Measurements from ENCODE around the gene ADAM12.

DNA sequence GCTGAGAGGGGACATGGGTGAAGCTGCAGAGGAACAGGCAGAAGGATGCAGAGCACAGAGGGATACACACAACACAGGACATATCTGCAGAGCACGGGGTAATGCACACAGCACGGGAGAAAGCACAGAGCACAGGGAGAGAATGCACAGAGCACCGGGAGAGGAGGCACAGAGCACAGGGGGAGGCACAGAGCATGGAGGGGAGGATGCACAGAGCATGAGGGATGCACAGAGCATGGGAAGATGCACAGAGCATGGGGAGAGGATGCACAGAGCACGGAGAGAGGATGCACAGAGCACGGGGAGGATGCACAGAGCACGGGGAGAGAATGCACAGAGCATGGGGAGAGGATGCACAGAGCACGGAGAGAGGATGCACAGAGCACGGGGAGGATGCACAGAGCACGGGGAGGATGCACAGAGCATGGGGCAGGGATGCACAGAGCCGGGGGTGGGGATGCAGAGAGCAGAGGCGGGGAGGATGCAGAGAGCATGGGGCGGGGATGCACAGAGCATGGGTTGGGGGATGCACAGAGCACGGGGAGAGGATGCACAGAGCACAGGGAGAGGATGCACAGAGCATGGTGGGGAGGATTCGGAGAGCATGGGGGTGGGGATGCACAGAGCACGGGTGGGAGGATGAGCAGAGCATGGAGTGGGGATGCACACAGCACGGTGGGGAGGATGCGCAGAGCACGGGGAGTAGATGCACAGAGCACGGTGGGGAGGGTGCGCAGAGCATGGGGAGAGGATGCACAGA is 230.0 kb downstream of the ADAM12 start:
- no peak for TF ChIP-seq YY1 (IDR thresholded peaks at IDR 0.05; ENCODE audit: low read depth)
- TF ChIP-seq MXI1 (IDR thresholded peaks at IDR 0.05; ENCODE audit: low read depth, low read length): no peak
- TF ChIP-seq, protein P1, sequence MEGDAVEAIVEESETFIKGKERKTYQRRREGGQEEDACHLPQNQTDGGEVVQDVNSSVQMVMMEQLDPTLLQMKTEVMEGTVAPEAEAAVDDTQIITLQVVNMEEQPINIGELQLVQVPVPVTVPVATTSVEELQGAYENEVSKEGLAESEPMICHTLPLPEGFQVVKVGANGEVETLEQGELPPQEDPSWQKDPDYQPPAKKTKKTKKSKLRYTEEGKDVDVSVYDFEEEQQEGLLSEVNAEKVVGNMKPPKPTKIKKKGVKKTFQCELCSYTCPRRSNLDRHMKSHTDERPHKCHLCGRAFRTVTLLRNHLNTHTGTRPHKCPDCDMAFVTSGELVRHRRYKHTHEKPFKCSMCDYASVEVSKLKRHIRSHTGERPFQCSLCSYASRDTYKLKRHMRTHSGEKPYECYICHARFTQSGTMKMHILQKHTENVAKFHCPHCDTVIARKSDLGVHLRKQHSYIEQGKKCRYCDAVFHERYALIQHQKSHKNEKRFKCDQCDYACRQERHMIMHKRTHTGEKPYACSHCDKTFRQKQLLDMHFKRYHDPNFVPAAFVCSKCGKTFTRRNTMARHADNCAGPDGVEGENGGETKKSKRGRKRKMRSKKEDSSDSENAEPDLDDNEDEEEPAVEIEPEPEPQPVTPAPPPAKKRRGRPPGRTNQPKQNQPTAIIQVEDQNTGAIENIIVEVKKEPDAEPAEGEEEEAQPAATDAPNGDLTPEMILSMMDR (IDR thresholded peaks at IDR 0.05): no peak
- TF ChIP-seq TEAD4 (IDR thresholded peaks at IDR 0.05; ENCODE audit: borderline replicate concordance, insufficient read depth): no peak
- no peak for TF ChIP-seq NRF1 (IDR thresholded peaks at IDR 0.05; ENCODE audit: low read depth, low read length)
- no peak for TF ChIP-seq RAD21 (IDR thresholded peaks at IDR 0.05; ENCODE audit: low read length)
- TF ChIP-seq, protein P2, sequence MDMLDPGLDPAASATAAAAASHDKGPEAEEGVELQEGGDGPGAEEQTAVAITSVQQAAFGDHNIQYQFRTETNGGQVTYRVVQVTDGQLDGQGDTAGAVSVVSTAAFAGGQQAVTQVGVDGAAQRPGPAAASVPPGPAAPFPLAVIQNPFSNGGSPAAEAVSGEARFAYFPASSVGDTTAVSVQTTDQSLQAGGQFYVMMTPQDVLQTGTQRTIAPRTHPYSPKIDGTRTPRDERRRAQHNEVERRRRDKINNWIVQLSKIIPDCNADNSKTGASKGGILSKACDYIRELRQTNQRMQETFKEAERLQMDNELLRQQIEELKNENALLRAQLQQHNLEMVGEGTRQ (IDR thresholded peaks at IDR 0.05; ENCODE audit: borderline replicate concordance, low read depth, low read length): no peak

All from SK-N-SH (cell line).